HG02884 (cell line): ENCODE results near the gene STEAP3.
"Not testable (repeated sequence)": the region's sequence is repeated elsewhere in the genome, so short reads cannot be mapped to it uniquely, and the experiment has no call there.

Source experiments
- ATAC-seq: cut with Tn5 transposase; IDR thresholded peaks from one replicate; pipeline ENCODE4 v1.9.1; 2021; ENCODE audit warnings: mild to moderate bottlenecking, moderate library complexity; ENCODE audit not compliant: unreplicated experiment

The STEAP3 gene

GRCh38 chr2:119260646-119261492 is 37.2 kb downstream of the STEAP3 start:
- no peak for ATAC-seq

GRCh38 chr2:119261493-119262225 is 38.0 kb downstream of the STEAP3 start:
- ATAC-seq: no peak

DNA sequence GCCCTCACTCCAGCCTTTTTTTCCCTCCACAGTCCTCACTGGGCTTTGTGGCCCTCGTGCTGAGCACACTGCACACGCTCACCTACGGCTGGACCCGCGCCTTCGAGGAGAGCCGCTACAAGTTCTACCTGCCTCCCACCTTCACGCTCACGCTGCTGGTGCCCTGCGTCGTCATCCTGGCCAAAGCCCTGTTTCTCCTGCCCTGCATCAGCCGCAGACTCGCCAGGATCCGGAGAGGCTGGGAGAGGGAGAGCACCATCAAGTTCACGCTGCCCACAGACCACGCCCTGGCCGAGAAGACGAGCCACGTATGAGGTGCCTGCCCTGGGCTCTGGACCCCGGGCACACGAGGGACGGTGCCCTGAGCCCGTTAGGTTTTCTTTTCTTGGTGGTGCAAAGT is 39.4 kb downstream of the STEAP3 start:
- no peak for ATAC-seq

GRCh38 chr2:119263656-119264055 is 40.0 kb downstream of the STEAP3 start:
- no peak for ATAC-seq

DNA sequence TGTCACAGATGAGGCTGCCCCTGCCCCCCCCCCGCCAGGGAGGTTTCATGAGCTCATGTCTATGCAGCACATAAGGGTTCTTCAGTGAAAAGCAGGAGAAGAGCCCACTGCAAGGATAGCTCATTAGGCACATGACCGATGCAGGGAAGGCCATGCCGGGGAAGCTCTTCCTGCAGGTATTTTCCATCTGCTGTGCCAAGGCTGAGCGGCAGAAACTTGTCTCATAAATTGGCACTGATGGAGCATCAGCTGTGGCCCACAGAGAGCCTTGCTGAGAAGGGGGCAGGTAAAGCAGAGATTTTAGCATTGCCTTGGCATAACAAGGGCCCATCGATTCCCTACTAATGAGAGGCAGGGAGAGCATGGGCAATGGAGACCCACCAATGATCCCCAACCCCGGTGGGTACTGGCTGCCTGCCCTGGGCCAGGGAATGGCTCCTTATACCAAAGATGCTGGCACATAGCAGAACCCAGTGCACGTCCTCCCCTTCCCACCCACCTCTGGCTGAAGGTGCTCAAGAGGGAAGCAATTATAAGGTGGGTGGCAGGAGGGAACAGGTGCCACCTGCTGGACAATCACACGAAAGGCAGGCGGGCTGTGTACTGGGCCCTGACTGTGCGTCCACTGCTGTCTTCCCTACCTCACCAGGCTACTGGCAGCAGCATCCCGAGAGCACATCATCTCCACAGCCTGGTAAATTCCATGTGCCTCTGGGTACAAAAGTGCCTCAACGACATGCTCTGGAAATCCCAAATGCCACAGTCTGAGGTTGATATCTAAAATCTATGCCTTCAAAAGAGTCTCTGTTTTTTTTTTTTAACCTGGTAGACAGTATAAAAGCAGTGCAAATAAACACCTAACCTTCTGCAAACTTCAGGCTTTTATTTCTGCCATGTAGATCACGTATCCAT is 41.4 kb downstream of the STEAP3 start:
- ATAC-seq: peak; percentile 97

DNA sequence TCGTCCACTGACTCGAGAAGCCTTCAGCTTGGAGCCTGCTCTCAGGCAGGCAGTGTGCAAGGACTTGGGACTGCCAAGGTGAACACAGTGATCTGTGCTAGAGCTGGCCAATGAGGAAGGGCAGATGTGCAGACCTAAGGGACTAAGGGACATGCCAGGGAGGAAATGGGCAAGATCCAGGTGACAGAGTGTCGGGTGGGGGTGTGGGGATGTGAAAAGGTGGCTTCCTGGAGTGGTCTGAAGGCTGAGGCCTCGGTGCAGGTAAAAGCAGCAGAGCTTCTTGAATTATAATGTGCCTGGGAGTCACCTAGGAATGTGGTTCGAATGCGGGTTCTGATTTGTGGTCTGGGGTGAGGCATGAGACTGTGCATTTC is 42.0 kb downstream of the STEAP3 start:
- no peak for ATAC-seq

GRCh38 chr2:119266091-119266589 is 42.5 kb downstream of the STEAP3 start:
- no peak for ATAC-seq

- ATAC-seq: no peak
Observed at GRCh38 chr2:119267604-119268003, 44.0 kb downstream of the STEAP3 start.

DNA sequence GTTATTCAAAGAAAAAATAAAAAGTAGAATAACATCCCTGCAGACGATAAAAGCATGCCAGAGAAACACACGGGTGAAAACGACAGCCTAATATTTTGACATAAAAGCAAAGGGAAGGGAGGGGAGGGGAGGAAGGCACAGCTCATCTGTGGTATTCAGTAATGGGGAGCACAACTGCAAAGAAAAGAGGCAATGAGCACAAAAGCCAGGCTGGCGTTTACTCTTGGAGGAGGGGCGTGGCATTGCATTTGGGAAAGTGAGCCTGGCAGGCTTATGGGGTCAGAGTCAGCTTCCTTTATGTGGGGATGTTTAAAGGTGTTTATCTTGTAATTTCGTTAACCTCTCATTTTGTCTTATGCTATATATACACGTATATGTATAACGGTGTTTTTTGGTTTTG is 53.2 kb downstream of the STEAP3 start:
- no peak for ATAC-seq

- not testable (repeated sequence) for ATAC-seq
Observed at GRCh38 chr2:119278385-119278784, 54.8 kb downstream of the STEAP3 start.

DNA sequence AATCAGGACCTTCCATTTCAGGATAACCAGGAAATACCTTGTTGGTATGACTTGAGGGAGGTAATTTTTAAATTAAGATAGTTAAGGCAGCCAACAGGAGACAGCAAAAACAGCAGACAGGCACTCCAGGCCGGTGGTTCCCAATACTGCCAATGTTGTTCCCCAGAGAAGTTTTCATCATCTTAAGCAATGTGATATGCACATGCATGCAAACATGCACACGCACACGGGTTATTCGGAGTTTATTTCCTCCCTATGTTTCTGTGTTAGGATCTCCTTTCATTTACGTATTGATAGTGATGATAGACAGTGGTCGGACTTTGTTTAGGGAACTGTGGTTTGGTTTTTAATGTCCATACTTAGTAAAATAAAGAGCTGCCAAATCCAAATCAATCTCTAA is 55.3 kb downstream of the STEAP3 start:
- ATAC-seq: no peak

- ATAC-seq: no peak
Observed at GRCh38 chr2:119279666-119280065, 56.0 kb downstream of the STEAP3 start.

GRCh38 chr2:119280680-119281079 is 57.0 kb downstream of the STEAP3 start:
- ATAC-seq: no peak

- no peak for ATAC-seq
Observed at GRCh38 chr2:119282146-119282995, 58.7 kb downstream of the STEAP3 start.

GRCh38 chr2:119282996-119283511 is 59.4 kb downstream of the STEAP3 start:
- no peak for ATAC-seq

DNA sequence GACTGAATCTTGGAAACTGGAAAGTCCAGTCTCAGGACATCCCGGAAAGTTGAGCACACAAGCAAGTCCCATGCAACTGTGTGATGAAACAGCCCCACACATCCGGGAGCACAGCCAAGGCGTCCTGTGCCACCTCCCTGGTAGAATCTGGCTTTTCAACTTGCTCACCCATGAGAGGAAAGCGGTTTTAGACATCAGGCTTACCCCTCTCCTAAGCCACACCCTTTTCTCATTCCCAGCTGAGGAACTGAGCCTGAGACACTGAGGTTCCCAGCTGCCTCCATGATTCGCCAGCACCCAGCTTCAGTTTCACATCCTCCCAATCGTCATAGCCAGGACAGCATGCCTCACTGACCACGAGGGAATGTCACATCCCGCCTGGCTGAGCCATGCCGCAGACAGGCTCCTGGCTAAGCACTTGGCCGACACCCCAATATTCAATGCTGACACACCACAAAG is 60.3 kb downstream of the STEAP3 start:
- no peak for ATAC-seq

DNA sequence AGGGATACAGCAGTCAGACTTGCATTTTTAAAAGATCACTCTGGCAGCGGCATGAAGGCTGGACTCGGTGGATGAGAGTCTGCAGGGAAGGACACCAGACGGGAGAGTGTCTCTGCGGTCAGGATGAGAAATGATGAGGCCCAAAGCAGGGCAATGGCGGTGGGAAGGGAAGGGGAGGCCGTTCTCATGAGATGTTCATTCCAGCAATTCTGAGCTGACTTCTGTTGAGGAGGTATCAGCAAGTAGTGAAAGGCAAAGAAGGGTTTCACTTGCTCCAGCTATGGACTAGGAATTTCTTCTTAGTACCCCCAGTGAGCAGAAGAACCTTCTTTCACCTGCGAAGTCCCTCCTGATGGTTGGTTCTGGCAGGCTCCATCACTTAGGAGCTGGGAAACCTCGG is 63.0 kb downstream of the STEAP3 start:
- ATAC-seq: no peak

GRCh38 chr2:119288576-119288975 is 64.9 kb downstream of the STEAP3 start:
- no peak for ATAC-seq

DNA sequence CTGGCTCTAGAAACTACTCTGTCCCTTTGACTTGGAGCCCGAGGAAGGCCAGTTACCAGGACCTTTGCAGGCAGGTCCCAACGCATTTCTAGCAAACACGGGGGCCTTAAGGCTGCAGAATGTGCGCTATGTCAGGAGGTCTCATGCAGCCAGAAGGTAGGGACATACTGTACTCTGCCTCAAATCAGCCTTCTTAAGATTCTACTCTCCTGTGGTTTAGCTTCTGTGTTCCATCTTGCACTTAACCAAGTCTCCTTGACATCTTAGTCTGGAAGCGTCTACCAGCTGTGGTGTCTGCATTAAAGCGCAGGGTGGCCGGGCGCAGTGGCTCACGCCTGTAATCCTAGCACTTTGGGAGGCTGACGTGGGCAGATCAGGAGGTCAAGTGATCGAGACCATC is 65.5 kb downstream of the STEAP3 start:
- ATAC-seq: no peak

DNA sequence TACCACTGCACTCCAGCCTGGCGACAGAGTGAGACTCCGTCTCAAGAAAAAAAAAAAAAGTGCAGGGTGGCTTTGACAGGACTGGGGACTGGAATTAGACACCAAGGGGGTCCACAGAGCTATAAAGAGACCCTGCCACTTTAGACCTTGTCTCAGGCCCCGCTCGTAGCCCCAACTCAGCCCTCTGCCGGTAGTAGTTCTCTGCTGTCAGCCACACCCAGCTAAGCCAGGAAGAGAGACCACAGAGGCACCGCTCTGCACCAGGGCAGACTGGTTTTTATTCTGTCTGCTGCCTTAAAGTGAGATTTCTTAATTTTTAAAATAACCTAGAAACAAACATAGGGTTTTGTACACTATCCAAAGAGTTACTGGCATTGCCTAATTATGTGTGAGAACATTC is 66.0 kb downstream of the STEAP3 start:
- ATAC-seq: no peak
